Erythroblast (primary cell): ENCODE results near the gene PLXNB2.

Experiments
- GATA1 ChIP-seq: IDR thresholded peaks from 2 replicates; pipeline ENCODE4 v1.6.1; 2011; ENCODE audit warnings: low read depth, mild to moderate bottlenecking, control low read depth, low read length, moderate library complexity
- POLR2A ChIP-seq: IDR thresholded peaks from 2 replicates; pipeline ENCODE4 v1.6.1; 2011; ENCODE audit warnings: mild to moderate bottlenecking, low read length

- no peak for TF ChIP-seq POLR2A
- TF ChIP-seq GATA1 = no peak
These were observed 4.9 kb upstream of the PLXNB2 start for GRCh38 chr22:50312371-50312770.
